Measurements from ENCODE around the gene ASB2. TPM values are rescaled to one million over a fixed set of nuclear protein-coding genes. Genes with fewer than 3 reads are reported as not detected.

Gene ASB2
- total RNA-seq, 2 donors from 2014 or later: 47.2 to 48.3 TPM

DNA sequence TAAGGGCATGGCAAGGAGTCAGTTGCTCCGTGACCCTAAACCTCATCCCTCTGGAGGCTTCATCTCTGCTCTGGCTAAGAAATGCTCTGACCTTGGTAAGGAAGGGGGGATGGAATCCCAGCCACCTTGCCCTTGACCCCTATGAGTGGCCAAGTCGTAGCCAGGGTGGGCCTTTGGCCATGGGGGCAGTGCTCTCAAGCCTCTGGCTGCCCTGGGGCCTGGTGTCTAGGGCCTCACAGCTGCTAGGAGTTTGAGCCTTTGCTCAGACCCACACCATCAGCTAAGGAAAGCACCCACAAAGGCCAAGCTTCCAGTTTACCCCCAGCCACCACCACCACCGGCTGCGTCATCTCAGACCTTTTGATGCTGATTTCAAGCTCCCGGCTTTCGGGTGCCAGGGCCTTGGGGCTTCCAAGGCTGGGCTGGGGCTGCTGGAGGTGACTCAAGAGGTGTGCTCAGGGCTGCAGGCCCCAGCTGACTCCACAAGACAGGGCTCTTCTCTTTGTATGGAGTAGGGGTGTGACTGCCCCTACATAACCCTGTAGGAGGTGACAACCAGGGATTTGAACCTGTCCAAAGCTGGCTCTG is 3.7 kb downstream of the ASB2 start:
- peak overlapping the region; percentile 78 to 90 for H3K27ac ChIP-seq
- no peaks in the 10 kb centered on the region for H3K9me3 ChIP-seq
- no peak for DNase-seq (ENCODE audit: low spot score)
- TF ChIP-seq, protein P1, sequence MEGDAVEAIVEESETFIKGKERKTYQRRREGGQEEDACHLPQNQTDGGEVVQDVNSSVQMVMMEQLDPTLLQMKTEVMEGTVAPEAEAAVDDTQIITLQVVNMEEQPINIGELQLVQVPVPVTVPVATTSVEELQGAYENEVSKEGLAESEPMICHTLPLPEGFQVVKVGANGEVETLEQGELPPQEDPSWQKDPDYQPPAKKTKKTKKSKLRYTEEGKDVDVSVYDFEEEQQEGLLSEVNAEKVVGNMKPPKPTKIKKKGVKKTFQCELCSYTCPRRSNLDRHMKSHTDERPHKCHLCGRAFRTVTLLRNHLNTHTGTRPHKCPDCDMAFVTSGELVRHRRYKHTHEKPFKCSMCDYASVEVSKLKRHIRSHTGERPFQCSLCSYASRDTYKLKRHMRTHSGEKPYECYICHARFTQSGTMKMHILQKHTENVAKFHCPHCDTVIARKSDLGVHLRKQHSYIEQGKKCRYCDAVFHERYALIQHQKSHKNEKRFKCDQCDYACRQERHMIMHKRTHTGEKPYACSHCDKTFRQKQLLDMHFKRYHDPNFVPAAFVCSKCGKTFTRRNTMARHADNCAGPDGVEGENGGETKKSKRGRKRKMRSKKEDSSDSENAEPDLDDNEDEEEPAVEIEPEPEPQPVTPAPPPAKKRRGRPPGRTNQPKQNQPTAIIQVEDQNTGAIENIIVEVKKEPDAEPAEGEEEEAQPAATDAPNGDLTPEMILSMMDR (IDR thresholded peaks at IDR 0.05): no peak
- ATAC-seq (ENCODE audit: insufficient number of reproducible peaks, low FRiP score, low read depth): no peak
- no peaks in the 10 kb centered on the region for H3K27me3 ChIP-seq (replicated peaks; ENCODE audit: insufficient read depth)
- H3K36me3 ChIP-seq: no peaks in the 10 kb centered on the region
- H3K4me1 ChIP-seq (ENCODE audit: control insufficient read depth in 1 of 2, low read depth in 2 of 2): peaks cover 35 to 94% of the 10 kb centered on the region in 2 donors
- peak overlapping the region; percentile 71 for H3K4me3 ChIP-seq

- peak overlapping the region; percentile 90 to 92 for H3K27ac ChIP-seq
- TF ChIP-seq, protein P1 (IDR thresholded peaks at IDR 0.05): no peak
Measured at GRCh38 chr14:93971635-93972027, 4.7 kb downstream of the ASB2 start.

GRCh38 chr14:93970965-93971634 is 5.3 kb downstream of the ASB2 start:
- peaks cover 46 to 96% of the 10 kb centered on the region in 2 donors for H3K4me1 ChIP-seq (ENCODE audit: control insufficient read depth in 1 of 2, low read depth in 2 of 2)
- ATAC-seq (ENCODE audit: insufficient number of reproducible peaks, low FRiP score, low read depth): no peak

More at GRCh38 chr14:93971635-93972027, 4.7 kb downstream of the ASB2 start:
- Histone ChIP-seq H3K4me3 (no peak overlapping the region), H3K36me3 (no peaks in the 10 kb centered on the region), H3K27me3 (replicated peaks; ENCODE audit: insufficient read depth) (no peaks in the 10 kb centered on the region), H3K9me3 (no peaks in the 10 kb centered on the region), H3K4me1 (ENCODE audit: control insufficient read depth in 1 of 2, low read depth in 2 of 2) (peaks cover 41 to 94% of the 10 kb centered on the region in 2 donors)
- no peak for ATAC-seq (ENCODE audit: insufficient number of reproducible peaks, low FRiP score, low read depth)
- no peak for DNase-seq (ENCODE audit: low spot score)

GRCh38 chr14:93970585-93970964 is 5.8 kb downstream of the ASB2 start:
- no peaks in the 10 kb centered on the region for H3K27me3 ChIP-seq (replicated peaks; ENCODE audit: insufficient read depth)
- ATAC-seq (ENCODE audit: insufficient number of reproducible peaks, low FRiP score, low read depth) (no peak), DNase-seq (ENCODE audit: low spot score) (no peak)
- H3K9me3 ChIP-seq: no peaks in the 10 kb centered on the region
- TF ChIP-seq, protein P1 (IDR thresholded peaks at IDR 0.05): peak; percentile 36
- H3K4me1 ChIP-seq (ENCODE audit: control insufficient read depth in 1 of 2, low read depth in 2 of 2): peaks cover 51 to 96% of the 10 kb centered on the region in 2 donors
- H3K27ac ChIP-seq: peak overlapping the region; percentile 90 to 92
- peak overlapping the region; percentile 55 for H3K4me3 ChIP-seq
- H3K36me3 ChIP-seq: no peaks in the 10 kb centered on the region

More at GRCh38 chr14:93970965-93971634, 5.3 kb downstream of the ASB2 start:
- no peak for DNase-seq (ENCODE audit: low spot score)
- H3K36me3 ChIP-seq: no peaks in the 10 kb centered on the region
- H3K4me3 ChIP-seq: peak overlapping the region; percentile 55
- H3K9me3 ChIP-seq: no peaks in the 10 kb centered on the region
- peak overlapping the region; percentile 90 to 92 for H3K27ac ChIP-seq
- no peaks in the 10 kb centered on the region for H3K27me3 ChIP-seq (replicated peaks; ENCODE audit: insufficient read depth)
- TF ChIP-seq, protein P1 (IDR thresholded peaks at IDR 0.05): no peak

GRCh38 chr14:93969082-93969828 is 7.1 kb downstream of the ASB2 start:
- H3K4me3 ChIP-seq: no peak overlapping the region
- H3K36me3 ChIP-seq: no peaks in the 10 kb centered on the region
- no peak for DNase-seq (ENCODE audit: low spot score)
- H3K9me3 ChIP-seq: no peaks in the 10 kb centered on the region
- peak overlapping the region; percentile 90 to 92 for H3K27ac ChIP-seq
- ATAC-seq (ENCODE audit: insufficient number of reproducible peaks, low FRiP score, low read depth): peak; percentile 18
- H3K4me1 ChIP-seq (ENCODE audit: control insufficient read depth in 1 of 2, low read depth in 2 of 2): peaks cover 47 to 95% of the 10 kb centered on the region in 2 donors
- no peaks in the 10 kb centered on the region for H3K27me3 ChIP-seq (replicated peaks; ENCODE audit: insufficient read depth)
- TF ChIP-seq, protein P1 (IDR thresholded peaks at IDR 0.05): no peak

Data from thoracic aorta (tissue), 2 donors.